ENCODE measurements around the gene EIF3K. TPM values are rescaled to one million over a fixed set of nuclear protein-coding genes. Genes with fewer than 3 reads are reported as not detected.

The EIF3K gene
- total RNA-seq, 4 donors from 2014 or later: 314 to 442 (median 369) TPM

GRCh38 chr19:38583219-38583984 lies 35.6 kb upstream of the EIF3K start:
- H3K4me1 ChIP-seq: no peaks in the 10 kb centered on the region
- TF ChIP-seq POLR2A (IDR thresholded peaks at IDR 0.05) (no peak), CTCF (IDR thresholded peaks at IDR 0.05) (no peak)
- peak overlapping the region in 1 of 4 donors; percentile 72 for H3K27ac ChIP-seq
- no peaks in the 10 kb centered on the region for H3K27me3 ChIP-seq
- H3K9me3 ChIP-seq: no peaks in the 10 kb centered on the region
- peak in 2 of 3 donors; percentile 59 to 63 for DNase-seq
- no peak overlapping the region for H3K4me3 ChIP-seq
- H3K36me3 ChIP-seq: no peaks in the 10 kb centered on the region

- TF ChIP-seq CTCF (IDR thresholded peaks at IDR 0.05): no peak
- no peak for TF ChIP-seq POLR2A (IDR thresholded peaks at IDR 0.05)
- no peak overlapping the region for H3K4me3 ChIP-seq
- H3K27ac ChIP-seq: peak overlapping the region in 1 of 4 donors; percentile 72
- H3K27me3 ChIP-seq: no peaks in the 10 kb centered on the region
- H3K4me1 ChIP-seq: no peaks in the 10 kb centered on the region
- no peaks in the 10 kb centered on the region for H3K9me3 ChIP-seq
- H3K36me3 ChIP-seq: no peaks in the 10 kb centered on the region
- DNase-seq: no peak
Observed at GRCh38 chr19:38583985-38584305, 35.0 kb upstream of the EIF3K start.

- no peak for DNase-seq
- Histone ChIP-seq H3K4me1 (no peaks in the 10 kb centered on the region), H3K9me3 (no peaks in the 10 kb centered on the region), H3K27ac (no peak overlapping the region), H3K27me3 (no peaks in the 10 kb centered on the region), H3K36me3 (no peaks in the 10 kb centered on the region), H3K4me3 (no peak overlapping the region)
- TF ChIP-seq CTCF (IDR thresholded peaks at IDR 0.05) (no peak), POLR2A (IDR thresholded peaks at IDR 0.05) (no peak)
Observed at GRCh38 chr19:38587562-38587961, 31.4 kb upstream of the EIF3K start.

GRCh38 chr19:38588041-38588440 lies 30.9 kb upstream of the EIF3K start:
- no peaks in the 10 kb centered on the region for H3K36me3 ChIP-seq
- H3K9me3 ChIP-seq: no peaks in the 10 kb centered on the region
- no peak overlapping the region for H3K4me3 ChIP-seq
- no peak overlapping the region for H3K27ac ChIP-seq
- DNase-seq: no peak
- no peaks in the 10 kb centered on the region for H3K4me1 ChIP-seq
- no peak for TF ChIP-seq POLR2A (IDR thresholded peaks at IDR 0.05)
- TF ChIP-seq CTCF (IDR thresholded peaks at IDR 0.05): no peak
- no peaks in the 10 kb centered on the region for H3K27me3 ChIP-seq

- no peak for DNase-seq
Observed at GRCh38 chr19:38592940-38593339, 26.0 kb upstream of the EIF3K start.

More at GRCh38 chr19:38592940-38593339, 26.0 kb upstream of the EIF3K start:
- H3K27ac ChIP-seq: no peak overlapping the region
- H3K4me3 ChIP-seq: no peak overlapping the region
- no peaks in the 10 kb centered on the region for H3K9me3 ChIP-seq
- no peaks in the 10 kb centered on the region for H3K27me3 ChIP-seq
- no peak for TF ChIP-seq POLR2A (IDR thresholded peaks at IDR 0.05)
- TF ChIP-seq CTCF (IDR thresholded peaks at IDR 0.05): no peak
- peaks cover 0 to 4% (median 0%) of the 10 kb centered on the region in 4 donors for H3K4me1 ChIP-seq
- no peaks in the 10 kb centered on the region for H3K36me3 ChIP-seq
